Stimulated activated CD4-positive, alpha-beta T cell treated with anti-CD3 and anti-CD28 coated beads, Interleukin-1b, Interleukin-23, amount 100 ng/mL, for 24 hours (primary cell): ENCODE results near the gene ARID4B.
A peak's percentile ranks its signal among the peaks of the same experiment; 100 is the strongest.
"Not testable (repeated sequence)": the region's sequence is repeated elsewhere in the genome, so short reads cannot be mapped to it uniquely, and the experiment has no call there.

Experiments used
- DNase-seq, 4 experiments: peaks; one replicate each; pipeline ENCODE4 v3.0.0-alpha.2; 2020; ENCODE audit warnings: low read depth in 4 of 4, low spot score in 1 of 4

ARID4B gene

DNA sequence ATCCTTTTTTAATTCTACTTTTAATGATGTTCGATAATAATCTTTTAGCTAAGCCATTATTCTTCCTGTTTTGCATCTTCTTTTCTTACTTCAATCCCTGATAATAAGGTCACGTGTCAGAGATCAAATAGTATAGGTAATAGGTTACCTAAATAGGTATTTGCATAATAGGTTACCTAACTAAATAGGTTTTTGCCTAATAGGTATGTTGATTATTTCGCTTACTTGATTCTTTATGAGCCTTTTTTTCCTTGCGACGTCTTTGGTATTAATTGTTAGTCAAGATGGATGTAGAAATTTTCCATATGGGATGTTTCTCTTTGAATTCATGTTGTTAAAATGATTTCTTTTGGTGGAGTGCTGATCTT lies 2.9 kb upstream of the ARID4B start:
- no peak for DNase-seq

DNA sequence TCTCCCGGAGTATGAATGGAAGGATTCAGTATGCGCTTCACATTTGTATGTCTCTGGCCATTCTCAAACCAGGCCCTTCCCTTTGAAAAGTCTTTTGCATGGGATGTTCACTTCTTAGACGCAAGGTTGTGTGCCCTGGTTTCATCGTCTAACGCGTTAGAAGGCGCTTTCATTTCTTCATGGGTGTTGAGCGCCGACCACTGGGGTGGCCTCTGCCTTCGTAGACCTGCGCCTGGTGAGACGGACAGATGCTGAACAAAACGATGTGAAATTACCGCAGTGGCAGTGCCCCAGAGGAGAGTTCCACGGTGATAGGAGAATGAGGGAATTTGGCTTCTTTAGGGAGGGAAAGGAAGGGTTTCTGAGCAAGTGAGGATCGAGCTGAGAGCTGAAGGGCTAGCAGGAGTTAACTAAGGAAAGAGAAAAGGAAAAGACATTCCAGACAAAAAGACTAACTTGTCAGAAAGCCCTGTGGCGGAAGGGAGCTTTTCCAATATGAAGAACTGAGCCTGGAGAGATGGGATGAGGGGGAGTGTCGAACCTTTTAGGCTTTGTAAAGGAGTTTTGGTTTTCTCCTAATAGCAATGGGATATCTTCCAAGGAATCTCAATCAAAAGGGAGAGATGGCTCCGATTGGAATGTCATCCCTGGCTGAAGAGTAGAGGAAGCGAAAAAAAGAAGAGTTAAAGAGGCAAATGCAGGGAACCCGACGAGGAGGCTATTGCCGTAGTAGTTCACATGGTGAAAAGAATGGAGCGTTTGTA lies 1.3 kb upstream of the ARID4B start:
- peak in 2 of 4 experiments; percentile 9 to 13 for DNase-seq

DNA sequence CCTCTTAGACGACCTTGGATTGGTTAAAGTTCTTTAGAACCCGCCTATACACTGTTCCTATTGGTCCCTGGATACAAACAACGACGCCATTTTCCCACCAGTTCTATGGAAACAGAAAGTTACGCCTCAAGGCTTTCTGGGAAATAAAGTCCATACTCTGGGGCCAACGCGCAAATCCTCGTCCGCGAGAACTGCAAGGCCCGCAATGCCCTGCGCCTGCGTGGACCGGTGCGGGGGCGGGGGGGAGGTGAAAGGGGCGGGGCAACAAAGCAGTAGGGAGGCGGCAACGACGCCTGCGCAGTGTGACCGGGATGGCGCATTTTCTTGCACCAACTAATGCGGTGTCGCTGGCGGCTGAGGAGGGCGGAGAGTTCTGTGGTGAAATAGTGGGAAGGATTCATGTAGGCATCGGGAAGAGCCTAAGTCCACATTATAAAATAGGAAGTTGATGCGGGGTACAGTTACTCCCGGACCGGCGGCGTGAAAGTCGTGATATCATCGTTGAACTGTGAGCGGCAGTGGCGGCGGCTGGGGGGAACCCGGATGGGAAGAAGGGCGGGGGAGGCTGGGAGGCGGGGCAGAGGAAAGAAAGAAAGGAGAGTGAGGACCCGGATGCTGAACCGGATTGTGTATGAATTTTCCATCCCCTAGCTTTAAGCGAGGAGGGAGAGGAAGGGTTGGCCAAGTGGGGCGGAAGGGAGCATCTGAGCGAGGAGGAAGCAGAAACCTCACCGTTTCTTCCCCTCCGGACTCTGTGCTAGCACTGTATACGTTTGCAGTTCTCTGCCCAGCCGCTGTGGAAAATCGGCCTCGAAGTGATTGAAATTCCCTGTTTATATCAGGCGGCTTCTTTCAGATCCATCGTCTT lies 526 bp upstream of the ARID4B start, which contains the start of gene GGPS1:
TSS of gene GGPS1 (plus strand) at position 300 of the 868 bp plus-strand sequence. CDS start 6,695 bp downstream, outside the sequence.
- peak; percentile 96 to 99 (median 98) for DNase-seq

DNA sequence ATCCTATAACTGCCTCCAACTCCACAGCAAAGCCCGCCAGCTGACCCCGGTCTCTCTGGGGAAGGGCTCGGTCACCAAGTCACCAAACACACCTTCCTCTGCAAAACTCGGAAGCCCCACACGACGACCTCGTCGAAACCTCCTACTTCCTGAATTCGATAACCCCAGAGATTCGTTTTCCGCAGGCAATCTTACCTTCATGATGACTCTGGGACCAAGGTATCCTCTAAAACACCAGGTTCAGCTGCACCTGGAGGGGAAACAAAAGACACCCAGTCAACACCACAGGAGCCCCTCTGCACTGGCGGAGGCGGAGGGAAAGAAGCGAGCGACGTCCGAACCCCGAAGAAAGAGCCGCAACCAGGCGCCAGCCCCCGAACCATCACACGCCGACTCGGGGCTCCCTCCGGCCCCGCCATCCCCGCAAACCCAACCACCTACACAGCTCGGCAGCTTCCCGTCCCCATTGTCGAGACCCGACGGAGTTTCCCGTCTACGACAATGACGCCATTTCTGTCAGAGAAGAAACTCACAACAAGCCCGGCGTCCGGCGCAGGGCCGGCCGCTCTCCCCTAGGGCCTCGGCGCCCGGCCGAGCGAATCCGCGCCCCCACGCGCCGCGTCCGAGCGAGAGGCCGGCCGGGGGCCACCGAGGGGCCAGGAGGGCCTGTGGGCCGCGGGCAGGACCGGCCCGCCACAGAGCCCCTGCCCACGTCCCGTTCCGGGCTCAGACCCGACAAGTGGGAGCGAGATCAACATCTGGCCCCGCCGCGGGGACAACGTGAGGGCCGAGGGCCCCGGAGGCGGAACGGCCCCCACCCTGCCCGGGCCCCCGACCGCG lies 1.0 kb downstream of the ARID4B start:
- DNase-seq = peak; percentile 33 to 47 (median 36)

DNA sequence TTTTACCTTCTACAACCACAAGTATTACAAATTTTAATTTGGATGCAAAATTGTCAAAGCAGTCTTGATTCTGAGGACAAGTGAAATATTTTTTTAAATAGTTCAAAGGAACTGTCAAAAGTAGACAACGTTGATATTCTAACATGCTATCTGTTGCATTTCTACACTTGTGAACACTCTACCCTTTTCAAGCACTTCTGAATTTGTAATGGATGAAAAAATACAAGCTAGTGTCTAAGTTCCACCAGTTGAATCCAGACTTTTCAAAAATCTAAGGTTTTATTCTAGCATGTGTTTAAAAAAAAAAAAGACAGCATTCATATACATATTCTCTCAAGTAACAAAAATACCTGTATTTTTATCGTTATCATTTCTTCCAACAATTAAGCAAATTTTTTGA lies 2.1 kb downstream of the ARID4B start:
- no peak for DNase-seq

DNA sequence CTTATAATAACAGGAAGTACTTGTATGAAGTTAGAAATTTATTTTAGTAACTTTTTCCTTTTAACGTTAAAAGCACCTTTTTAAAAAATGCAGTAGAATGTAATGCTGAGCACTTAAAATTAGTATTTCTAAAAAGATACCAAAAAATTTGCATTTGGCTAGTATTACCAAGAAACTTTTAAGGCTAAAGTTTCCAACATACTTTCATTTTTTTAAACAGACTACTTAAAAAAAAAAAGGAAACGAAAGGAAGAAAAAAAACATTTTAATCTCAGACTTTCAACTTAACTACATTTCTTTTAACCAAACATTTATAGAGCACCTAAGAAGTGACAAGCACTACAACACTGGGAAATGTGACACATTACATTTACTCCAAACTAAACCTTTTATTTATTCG lies 2.8 kb downstream of the ARID4B start:
- DNase-seq = no peak

DNA sequence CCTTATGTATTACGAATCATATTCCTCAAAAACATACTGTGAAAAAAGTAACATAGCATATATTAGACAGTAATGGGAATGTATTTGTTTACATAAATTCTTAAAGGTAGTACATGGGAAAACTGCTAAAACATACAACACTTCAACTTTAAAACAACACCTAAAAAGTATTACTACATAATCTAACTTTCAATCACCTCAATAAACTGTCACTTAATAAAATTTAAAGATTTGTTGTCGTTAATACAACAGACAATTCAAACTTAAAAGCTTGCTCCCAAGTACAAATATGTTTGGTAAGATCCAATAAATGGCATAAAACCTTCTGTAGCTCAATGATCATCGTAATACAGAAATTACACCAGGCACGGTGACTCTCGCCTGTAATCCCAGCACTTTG lies 3.7 kb downstream of the ARID4B start:
- no peak for DNase-seq

DNA sequence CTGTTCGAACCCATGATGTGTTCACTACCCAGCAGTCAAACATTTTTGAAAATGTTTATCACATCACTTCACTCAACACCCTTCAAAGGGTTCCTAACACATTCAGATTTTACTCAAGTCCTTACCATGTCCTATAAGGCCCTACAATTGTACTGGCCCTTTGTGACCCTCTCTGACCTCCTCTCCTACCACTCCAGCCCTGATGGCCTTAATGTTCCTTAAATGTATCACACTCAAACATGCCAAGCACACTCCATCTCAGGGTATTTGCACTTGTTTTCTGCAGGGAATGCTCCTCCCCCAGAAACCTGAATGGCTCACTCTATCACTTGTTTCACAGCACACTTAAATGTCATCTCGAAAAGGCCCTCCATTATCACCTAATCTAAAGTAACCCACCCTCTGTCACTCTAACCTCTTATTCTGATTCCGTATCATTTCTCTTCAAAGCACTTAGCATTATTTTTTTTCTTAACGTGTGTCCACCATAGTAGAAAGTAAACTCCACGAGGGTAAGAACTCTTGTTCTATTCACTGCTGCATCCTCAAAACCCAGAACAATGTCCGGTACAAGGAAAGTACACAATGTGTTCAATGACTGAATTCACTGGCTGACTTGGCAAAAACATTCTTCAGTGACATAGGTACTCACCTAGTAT lies 7.3 kb downstream of the ARID4B start:
- no peak for DNase-seq

DNA sequence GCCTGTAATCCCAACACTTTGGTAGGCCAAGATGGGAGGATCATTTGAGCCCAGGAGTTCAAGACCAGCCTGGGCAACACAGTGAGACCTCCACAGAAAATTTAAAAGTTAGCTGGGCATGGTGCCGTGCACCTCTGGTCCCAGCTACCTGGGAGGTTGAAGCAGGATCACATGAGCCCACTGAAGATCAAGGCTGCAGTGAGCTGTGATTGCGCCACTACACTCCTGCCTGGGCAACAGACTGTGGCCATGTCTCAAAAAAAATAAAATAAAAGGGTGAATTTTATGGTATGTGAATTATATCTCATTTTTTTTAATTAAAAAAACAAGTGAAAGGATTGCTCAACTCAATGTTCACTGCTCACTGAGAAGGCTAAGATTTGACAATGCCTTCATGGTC lies 8.7 kb downstream of the ARID4B start:
- no peak for DNase-seq

DNA sequence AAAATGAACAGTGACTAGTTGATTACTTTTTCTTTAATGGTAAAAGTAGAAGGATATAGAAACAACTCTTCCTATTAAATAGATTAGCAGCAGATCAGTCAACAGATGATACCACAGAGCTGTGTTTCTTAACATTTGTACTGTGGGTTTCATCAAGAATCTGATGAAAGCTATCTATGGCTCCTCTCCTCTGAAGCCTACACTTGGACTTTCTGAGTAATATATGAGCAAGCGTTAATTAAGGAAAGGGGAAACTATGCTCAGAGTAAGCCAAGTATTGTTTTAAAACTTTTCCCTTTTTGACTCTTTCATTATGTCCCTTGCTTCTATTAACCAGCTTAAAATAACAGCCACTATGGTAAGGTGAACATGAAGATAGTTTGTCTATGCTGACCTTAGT lies 10.8 kb downstream of the ARID4B start:
- DNase-seq = no peak

DNA sequence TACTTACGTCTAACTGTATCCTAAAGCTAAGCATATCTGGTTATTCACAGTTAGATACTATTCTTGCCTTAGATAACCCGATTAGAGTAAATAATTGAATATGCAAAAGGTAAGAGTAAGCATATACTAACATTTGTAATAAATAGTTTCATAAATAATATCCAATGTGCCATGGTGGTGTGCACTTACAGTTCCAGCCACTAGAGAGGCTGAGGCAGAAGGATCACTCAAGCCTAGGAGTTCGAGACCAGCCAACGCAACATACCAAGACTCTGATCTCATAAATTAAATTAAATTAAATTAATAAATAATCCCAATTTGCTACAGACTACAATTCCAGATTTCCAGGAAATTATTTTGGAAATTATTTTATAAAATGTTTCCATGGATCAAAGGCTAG lies 12.2 kb downstream of the ARID4B start:
- no peak for DNase-seq

DNA sequence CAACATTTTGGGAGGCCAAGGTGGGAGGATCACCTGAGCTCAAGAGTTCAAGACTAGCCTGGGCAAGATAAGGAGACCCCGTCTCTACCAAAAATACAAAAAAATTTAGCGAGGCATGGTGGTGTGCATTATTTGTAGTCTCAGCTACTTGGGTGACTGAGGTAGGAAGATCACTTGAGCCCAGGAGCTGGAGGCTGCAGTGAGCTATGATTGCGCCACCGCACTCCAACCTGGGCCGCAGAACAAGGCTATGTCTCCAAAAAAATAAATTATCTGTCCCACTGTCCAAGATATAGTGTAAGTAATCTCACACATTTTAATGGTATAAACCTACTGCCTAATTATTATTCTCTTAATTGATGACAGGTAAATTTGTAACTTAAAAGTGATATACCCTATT lies 12.8 kb downstream of the ARID4B start:
- no peak for DNase-seq

DNA sequence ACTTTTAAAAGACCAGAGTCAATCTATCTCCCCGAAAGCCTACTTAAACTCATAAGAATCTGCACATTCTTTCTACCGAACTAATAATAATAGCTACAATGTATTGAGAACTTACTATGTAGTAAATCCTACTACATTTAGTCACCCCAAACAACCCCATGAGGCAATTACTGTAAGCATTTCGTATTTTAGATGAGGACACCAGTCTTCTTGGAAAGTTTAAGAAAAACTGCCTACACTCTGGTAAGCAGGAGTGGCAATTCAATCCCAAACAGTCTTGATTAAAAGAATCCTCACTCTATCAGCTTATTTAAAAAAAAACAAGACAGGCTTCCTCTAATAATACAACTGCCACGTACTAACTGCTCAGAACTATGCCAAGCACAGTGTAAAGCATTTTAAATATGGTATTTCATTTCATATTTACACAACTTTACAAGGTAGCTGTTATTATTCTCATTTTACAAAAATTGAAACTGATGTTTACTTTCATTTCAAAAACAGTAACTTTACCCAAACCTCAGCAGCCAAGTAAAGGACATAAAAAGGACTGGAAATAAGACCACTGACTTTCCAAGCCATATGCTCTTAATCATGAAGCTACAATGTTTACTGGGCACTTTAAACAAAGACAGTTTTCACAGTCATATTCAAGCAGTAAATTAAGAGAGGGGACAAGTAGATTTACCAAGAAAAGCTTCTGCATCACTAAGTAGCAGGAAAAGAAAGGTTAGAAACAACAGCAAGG lies 13.9 kb downstream of the ARID4B start:
- DNase-seq = no peak

DNA sequence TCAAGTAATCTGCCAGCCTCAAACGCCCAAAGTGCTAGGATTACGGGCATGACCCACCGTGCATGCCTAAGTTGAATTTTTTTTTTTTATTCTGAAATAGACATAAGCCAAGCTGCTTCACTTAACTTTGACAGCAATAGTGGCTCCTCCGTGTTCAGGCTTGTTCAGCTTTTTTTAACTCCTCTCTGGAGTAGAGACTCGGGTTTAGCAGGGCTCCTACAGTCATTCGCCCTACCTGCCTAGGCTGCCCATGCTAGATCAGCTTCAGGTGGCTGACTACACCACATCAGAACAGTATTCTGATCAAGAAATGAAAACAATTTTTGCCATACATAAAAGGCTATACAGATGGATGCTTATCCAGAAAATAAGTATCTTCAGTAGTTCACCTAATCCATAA lies 14.7 kb downstream of the ARID4B start:
- DNase-seq = no peak

DNA sequence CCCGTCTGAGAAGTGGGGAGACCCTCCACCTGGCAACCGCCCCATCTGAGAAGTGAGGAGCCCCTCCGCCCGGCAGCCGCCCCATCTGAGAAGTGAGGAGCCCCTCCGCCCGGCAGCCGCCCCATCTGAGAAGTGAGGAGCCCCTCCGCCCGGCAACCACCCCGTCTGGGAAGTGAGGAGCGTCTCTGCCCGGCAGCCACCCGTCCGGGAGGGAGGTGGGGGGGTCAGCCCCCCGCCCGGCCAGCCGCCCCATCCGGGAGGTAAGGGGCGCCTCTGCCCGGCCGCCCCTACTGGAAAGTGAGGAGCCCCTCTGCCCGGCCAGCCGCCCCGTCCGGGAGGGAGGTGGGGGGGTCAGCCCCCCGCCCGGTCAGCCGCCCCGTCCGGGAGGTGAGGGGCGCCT lies 18.8 kb downstream of the ARID4B start:
- not testable (repeated sequence) for DNase-seq

DNA sequence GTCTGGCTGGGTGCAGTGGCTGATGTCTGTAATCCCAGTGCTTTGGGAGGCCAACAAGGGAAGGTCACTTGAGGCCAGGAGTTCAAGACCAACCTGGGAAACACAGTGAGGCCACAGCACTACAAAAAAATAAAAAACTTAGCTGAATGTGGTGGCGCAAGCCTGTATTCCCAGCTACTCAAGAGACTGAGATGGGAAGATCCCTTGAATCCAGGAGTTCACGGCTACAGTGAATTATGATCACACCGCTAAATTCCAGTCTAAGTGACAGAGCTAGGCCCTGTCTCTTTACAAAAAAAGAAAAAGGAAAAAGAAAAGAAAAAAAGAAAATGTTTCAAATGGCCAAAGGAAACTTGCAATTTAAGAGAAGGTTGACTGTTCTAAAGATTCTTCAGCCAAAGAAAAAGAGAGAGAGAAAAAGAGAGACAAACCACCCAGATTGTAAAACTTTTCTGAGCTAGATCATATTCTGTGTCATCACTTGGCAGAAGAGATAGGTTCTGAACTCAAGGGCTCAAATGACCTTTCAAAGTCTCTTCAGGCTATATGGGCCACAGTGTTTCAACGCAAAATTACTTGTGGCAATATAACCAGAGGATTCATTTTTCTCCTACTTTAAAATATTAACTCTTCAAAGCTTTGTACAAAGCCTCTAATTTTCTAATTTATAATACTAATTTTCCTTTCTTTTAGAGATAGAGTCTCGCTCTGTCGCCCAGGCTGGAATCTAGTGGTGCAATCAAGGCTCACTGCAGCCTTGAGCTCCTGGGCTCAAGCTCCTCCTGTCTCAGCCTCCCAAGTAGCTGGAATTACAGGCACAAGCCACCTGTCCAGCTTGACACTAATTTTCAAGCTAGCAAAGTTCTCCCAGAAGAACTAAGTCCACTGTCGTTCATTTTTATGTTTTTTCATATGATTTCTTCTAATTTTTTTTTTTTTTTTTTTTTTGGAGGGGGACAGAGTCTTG lies 20.5 kb downstream of the ARID4B start:
- DNase-seq = no peak

DNA sequence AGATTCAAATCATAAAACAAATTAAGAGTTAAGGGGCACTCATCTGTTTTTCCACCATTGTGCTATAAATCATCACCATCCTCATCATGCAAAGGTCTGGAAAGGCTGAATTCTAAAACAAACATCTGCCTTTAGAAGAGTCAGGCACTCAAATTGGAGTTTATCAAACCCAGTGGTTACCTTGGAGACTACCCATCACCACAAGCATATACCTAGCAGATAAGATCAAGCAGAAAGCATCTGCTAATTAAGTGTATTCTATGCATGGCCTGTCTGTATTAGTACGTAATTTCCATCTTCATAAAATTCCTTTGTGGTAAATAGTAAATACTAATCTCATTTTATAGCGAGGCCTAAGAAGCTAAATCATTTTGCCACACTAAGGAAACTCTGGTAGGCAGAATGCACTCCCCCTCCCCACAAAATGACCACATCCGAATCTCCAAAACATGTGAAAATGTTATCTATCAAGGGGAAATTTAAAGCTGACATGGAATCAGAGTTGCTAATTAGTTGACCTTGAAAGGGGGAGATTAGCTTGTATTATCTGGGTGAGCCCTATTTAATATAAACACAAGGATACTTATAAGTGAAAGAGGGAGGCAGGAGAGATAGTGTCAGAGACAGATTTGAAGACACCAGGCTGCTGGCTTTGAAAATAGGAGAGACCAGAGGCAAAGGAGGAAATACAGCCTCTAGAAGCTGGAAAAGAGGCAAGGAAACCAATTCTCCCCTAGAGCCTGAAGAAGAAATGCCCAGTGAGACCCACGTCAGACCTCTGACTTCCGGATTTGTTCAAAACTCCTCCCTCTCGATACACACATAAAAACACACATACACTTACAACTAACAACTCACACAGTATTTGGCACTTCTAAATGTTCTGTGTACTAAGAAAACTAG lies 23.2 kb downstream of the ARID4B start:
- DNase-seq = no peak

DNA sequence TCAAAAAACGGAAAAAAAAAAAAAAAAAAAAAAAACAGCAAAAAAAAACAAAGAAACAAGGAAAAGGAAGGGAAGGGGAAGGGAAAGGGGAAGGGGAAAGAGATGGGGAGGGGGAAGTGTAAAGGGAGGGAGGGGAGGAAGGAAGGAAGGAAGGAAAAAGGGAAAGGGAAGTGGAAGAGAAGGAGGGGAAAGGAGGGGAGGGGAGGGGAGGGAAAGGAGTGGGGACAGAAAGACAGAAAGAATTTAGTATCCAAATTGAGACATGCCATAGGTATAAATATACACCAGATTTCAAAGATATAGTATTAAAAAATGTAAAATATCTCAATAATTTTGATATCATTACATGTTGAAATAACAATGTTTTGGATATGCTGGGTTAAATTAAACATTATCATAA lies 25.8 kb downstream of the ARID4B start:
- DNase-seq = no peak
